GM21786 (cell line): Measurements from ENCODE around the gene TCP11L2.
"Not testable (repeated sequence)": the region's sequence is repeated elsewhere in the genome, so short reads cannot be mapped to it uniquely, and the experiment has no call there.

Experiments used
- ATAC-seq: cut with Tn5 transposase; IDR thresholded peaks from one replicate; pipeline ENCODE4 v1.9.1; 2021; ENCODE audit not compliant: unreplicated experiment

TCP11L2 gene

DNA sequence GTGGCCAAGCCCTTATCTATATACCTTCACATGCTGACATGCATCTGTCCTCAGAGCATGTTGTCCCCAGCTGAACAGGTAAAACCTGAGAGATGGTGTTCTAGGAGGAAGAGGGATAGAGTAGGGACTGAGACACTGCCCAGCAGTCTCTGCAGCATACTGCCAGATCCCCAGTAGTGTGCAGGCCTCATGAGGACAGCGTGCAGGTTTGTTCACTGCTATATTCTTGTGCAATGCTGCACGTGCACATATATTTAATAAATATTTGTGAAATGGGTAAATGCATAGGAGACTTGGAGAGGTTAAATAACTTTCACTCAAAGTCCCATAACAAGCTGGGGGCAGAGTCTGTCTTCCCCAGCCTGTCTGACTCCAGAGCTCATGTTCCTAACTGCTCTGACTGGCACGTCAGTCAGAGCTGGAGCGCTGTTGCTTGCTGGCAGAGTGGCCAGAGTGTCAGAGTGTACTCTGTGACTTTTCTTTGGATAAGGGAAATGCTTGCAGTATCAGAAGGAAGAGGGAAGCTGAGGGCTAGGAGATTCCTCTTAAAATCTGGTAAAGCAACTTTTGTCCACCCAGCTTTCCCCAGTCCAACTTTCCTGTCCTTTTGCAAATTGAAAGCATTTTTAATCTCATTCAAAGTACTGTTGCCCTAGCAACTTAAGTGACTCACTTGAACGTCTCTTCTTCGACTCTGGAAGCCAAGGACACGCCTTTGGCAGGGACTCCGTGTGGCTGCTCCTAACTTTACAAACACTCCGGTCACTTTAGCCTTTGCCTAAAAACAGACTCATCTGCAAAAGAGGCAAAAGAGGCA is 40.1 kb downstream of the TCP11L2 start:
- ATAC-seq, result no peak

DNA sequence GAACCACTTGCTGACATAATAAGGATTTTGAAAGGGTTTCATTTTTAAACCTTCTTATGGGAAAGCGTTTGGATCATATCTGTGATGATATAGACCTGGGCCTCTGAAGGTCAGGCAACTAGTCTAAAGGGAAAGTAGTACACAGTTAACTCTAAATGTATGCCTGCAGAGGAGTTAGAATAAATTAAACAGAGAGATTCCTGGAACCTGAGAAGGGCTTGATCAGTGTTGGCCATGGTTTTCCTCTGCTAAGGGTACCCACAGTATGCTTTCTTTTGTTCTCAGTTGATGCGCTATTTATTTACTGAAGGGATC is 40.6 kb downstream of the TCP11L2 start:
- no peak for ATAC-seq

DNA sequence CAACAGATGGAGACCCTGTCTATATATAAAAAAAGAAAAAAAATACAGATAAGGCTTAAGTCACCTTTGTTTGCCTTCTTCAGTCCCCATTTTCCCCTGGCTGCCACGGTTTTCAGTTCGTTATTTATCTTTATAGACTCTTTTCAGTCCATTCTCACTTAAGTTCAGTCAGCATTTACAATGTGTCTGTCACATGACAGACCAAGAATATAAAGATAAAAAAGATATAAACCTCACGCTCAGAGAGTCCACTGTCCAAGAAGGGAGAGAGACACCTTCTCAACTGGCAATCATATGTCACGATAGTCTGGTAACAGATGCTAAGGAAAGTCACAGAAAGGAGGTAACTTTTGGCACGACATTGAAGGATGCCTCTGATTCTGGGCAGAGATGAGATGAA is 41.6 kb downstream of the TCP11L2 start:
- ATAC-seq, result no peak

DNA sequence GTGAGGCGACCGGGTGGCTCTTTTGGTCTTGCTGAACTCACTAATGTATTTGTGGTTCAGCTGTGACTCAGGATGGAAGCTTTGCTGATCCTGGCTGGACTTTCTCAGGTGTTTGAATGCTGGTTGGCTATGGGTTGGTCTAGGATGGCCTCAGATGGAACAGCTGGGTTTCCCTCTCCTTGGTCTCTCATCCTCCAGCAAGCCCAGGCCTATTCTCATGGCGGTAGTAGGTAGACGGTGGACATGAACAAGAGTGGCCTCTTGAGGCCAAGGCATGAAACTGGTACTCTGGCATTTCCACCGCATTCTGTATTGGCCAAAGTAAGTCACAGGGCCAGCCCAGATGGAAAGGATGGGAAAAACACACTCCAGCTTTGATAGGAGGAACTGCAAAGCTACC is 43.2 kb downstream of the TCP11L2 start:
- ATAC-seq, result no peak

DNA sequence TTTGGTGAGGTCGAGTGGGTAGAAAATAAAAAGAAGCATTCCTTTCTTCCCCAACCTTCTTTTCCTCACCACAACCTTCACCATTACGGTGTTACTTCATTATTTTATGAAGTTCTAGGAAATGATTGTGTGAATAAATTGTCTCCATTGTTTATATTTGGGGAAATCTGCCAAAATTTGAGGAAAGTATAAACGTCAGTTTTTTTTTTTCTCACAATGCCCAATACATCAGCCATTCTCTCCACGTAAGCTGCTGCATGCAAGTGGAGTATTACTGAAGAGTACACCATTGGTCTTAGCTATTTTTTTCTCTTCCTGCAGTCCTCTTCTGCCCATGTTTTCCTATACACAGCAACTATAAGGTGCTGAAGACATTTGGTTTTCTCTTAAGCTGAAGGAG is 45.9 kb downstream of the TCP11L2 start:
- no peak for ATAC-seq

DNA sequence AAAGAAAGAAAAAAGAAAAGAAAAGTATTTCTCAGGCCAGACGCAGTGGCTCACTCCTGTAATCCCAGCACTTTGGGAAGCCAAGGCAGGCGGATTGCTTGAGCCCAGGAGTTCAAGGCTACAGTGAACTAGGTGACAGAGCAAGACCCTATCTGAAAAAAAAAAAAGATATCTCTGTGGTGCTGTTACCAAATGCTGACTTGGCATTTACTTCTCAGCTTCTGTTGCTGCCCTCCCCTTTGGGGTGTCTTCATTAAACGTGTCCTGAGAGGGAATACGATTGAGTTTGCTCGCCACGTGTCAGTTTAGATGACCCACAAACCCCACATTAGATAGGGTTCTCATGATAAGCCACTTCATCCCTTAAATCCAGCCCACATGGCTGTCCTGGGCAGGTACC is 50.6 kb downstream of the TCP11L2 start:
- ATAC-seq, result no peak

DNA sequence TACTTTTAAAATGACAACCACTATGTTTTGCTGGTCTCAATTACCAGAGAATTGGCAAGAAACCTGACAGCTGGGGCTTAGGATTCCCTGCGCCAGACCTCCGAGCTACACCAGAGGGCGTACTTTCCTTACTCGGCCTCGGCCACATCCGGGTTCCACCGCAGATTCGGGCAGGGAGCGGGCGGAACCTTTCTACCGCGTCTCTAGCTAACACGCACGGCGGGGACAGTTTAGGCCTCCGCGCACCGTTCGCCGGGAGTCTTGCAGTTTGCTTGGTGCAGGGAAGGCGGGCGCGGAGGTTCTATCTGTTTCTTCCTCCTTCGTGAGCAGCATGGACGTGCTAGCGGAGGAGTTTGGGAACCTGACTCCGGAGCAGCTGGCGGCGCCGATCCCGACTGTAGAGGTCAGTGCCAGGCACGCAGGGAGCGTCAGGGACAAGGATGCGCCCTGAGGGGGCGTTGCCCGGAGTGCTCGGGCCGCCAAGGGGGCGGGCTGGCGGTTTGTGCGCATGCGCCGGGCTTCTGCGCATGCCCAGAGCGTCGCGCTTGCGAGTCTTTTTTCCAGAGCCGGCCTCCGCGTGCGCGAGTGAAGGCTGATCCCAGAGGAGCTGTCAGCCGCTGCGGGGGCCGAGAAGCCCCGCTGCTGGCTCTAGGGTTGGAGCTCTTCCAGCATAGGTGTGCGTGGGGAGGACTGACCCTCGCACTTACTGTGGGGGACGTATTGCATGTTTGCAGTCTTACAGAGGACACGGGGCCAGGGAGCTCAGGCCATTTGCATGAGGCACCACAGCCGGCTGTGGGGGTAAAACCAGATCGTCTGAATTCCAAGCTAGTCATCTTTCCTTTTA is 55.2 kb downstream of the TCP11L2 start, which contains the start of gene POLR3B:
TSS of gene POLR3B (plus strand) at position 200 of the 847 bp plus-strand sequence. CDS start at position 332, 132 bp downstream.
- ATAC-seq, result peak; percentile 92

DNA sequence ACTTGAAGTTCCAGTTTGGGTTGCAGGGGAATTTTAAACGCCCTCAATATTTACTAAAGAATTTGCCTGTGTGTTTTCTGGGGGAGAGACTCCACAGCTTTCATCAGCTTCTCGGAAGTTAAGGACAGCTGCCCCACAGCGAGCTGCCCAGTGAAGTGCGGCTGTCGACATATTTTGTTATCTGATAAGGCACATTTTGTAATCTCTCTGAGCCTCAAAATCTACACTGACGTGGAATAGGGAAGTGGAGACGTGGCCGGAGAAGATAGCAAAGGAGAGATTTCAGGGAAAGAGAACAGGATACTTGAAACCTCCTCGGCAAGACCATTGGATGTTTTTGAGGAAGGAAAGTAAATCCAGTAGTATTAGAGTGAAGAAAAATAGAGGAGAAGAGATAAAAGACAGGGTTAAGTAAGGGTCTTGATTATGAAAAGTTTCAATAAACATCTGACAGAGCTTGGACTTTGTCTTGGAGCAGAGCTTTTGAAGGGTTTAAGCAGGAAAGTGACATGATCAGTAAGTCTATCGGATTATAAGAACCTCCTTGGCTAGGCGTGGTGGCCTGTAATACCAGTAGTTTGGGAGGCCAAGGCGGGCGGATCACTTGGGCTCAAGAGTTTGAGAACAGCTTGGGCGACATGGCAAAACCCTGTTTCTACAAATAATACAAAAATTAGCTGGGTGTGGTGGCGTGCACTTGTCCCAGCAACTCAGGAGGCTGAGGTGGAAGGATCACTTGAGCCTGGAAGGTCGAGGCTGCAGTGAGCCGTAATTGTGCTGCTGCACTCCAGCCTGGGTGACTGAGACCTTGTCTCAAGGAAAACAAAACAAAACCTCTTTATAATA is 56.1 kb downstream of the TCP11L2 start:
- peak; percentile 8 for ATAC-seq

DNA sequence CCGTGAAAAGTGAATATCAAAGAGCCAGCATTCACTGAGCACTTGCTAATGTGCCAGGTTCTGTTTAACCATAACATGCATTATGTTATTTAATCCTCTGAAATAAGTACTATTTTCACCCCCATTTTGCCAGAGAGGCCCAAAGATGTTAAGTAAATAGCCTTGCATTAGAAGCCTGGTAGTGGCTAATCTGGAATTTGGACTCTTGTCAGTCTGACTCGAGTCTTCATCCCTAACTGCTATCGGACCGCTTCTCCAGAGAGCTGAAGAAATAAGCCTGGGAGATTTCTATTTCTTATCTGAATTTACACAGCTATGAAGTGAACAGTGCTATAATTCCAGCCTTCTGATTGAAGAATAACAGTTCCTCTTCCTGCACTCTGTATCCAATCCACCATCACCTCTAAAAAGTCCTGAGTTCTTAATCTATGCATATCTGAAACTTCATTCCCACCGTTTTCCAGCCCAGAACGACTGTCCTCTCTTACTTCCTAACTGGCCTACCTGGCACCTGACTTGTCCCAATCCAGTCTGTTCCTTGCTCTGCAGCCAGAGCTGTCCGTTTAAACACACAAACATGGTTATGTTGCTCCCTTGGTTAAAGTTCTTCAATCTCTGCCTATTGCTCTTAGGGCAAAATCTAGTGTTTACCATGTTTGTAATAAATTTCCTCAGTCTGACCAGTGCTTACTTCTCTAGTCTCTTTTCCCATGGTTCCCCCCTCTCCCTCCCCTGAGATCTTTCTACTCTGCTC is 57.3 kb downstream of the TCP11L2 start:
- ATAC-seq, result no peak

DNA sequence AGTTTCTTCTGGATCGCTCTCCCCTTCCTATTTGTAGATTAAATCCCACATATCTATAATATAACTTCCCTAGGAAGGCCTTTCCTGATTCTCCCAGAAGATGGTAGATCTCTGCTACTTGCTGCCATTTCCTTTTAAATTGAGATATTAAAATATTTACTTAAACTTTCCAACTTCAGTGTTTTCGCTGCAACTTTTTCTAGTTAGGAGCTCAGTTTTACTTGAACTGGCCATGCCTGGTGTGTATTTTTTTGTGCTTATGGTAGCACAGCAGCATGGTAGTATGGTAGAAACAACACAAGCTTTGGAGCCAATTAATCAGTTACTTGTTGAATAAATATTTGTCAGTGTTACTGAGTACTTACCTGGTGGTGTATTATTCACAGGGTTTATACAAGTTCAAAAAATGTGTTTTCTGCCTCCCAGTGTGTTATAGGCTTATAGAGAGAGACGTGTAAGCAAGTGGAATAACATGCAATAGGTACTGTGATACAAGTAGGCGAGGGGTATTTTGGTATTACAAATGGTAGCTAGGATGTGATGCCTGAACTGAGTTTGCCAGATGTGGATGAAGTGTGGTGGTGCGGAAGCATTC is 58.0 kb downstream of the TCP11L2 start:
- no peak for ATAC-seq

DNA sequence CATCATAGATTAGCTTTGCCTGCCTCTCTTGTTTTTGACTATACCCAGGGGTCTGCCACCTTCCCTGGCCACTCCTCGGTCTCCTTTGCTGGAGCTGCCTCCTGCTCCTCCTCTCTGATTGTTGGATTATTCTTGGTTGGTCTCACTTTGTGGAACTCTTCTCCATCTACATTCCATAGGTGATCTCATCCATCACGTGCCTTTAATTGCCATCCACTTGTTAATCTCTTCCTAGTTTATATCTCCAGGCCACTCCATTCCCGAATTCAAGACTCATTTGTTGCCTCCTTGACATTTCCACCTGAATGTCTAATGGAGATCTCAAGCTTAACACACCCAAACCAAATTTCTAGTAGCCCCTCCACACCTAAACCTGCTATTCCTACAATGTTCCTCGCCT is 60.4 kb downstream of the TCP11L2 start:
- ATAC-seq, result no peak

DNA sequence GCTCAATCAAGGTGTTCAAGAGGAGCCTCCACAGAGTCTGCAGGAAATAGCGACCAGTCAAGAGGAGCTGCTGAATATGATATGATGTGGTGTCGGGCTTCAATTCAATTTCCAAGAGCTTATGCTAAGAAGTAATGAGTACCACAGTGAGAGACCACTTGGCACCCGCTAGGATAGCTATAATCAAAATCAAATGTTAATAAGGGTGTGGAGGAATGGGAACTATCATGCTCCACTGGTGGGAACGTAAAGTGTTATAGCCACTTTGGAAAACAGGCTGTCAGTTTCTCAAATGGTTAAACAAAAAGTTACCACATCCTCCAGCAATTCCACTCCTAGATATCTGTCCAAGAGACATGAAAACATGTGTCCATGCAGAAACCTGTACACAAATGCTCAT is 61.7 kb downstream of the TCP11L2 start:
- no peak for ATAC-seq

DNA sequence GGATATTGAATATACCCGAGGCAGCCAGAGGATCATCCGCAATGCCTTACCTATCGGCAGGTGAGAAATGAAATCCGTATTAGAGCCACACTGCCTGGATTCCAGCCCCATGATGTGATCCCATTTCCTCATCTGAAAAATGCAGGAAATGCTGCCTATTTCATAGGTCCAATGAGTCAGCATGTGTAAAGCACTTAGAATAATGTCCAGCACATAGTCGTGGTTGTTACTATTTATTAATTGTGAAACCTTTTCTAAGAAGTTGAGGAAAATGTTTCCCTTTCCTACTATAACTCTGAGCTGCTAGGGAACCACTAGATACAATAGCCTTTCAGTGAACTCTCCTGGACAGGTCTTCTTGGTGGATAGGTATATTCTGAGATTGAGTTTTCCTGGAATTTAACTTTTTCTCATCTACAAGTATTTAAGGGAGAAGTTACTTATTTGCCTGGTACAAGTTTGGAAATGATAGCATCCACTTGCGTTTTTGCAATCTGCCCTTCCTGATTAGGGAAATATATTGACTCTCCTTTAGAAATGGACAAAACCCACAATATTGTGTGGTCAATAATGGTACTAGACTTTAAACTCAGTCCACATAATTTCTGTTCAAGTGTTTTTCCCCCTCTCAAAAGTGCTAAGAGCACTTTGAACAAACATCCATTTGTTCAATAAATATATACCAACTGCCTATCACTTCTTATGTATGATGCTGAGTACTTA is 67.3 kb downstream of the TCP11L2 start:
- ATAC-seq, result no peak

DNA sequence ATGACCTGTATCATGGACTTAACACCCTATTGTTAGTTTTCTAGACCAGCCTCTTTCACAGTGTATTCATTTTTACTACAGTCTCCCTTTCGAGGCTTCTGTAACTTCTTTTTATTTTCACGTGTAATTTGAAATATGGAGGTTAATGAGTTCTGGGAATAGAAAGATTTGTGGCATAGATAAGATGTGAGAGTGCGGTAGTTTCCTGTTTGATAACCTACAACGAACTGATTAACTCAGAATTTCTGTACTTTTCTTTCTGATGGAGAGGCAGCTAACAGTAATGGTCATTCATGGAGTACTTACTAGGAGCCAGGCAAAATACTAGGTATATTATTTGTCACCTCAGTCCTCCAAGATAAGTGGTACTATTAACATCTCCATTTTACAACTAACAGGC is 76.3 kb downstream of the TCP11L2 start:
- no peak for ATAC-seq

DNA sequence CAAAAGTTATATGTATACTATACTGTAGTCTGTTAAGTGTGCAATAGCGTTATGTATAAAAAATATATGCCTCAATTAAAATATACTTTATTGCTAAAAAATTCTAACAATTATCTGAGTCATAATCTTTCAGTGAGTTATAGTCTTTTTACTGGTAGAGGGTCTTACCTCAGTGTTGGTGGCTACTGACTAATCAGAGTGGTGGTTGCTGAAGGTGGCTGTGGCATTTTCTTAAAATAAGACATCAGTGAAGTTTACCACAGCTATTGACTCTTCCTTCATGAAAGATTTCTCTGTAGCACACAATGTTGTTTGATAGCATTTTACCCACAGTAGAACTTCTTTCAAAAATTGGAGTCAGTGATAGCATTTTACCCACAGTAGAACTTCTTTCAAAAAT is 78.4 kb downstream of the TCP11L2 start:
- ATAC-seq, result no peak

DNA sequence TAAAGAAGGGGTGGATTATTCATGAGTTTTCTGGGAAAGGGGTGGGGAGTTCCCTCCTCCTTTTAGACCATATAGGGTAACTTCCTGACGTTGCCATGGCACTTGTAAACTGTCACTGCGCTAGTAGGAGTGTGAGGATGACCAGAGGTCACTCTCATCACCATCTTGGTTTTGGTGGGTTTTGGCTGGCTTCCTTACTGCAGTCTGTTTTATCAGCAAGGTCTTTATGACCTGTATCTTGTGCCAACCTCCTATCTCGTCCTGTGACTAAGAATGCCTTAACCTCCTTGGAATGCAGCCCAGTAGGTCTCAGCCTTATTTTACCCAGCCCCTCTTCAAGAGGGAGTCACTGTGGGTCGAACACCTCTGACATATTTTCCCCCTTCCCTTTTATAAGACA is 79.3 kb downstream of the TCP11L2 start:
- not testable (repeated sequence) for ATAC-seq

DNA sequence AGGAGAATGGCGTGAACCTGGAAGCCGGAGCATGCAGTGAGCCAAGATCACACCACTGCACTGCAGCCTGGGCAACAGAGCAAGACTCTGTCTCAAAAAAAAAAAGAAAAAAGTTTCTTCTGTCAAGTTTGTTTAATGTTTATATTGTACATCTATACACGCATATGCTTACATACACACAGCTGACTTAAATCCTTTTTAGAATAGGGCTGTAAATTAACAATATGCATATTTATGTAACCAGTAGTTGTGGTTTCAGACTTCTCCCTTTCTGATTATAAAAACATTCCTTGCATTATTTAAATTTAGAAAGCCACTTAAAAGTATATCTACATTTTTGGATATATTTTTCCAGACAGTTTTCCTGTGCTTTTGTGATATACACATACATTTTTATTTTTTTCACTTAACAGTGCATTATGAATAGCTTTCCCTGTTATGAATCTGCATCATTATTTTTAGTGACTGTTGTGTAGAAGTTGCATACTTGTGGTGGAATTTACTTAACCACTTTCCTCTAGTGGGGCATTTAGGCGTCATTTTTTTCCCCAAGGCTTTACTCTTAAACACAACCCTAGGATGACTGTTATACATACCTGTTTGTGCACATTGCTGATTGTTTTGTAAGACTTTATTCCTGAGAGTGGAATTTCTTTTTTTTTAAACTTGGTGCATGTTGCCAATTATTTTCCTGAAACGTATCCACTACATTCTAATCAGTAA is 84.4 kb downstream of the TCP11L2 start:
- ATAC-seq, result no peak

DNA sequence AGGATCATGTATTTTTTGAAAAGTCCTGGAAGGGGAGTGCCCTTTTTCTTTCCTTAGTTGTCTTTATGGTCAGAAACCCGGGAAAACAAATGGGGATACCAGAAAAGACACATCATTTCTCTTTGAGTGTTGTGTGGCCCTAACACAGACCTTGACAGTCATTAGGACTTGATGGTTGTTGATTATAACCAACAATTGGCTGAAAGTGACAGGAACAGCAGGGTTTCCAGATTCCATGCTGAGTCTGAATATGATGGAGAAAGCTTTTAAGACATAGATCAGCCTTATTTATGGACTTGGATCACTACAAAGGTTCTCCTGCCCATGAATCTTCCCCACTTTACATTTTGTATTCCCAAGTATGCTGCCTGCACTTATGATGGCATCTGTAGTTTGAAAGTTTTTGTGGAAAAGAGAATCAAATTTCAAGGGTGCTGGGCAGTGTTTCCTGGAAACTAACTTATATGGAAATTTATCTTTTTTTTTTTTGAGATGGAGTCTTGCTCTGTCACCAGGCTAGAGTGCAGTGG is 85.4 kb downstream of the TCP11L2 start:
- no peak for ATAC-seq

DNA sequence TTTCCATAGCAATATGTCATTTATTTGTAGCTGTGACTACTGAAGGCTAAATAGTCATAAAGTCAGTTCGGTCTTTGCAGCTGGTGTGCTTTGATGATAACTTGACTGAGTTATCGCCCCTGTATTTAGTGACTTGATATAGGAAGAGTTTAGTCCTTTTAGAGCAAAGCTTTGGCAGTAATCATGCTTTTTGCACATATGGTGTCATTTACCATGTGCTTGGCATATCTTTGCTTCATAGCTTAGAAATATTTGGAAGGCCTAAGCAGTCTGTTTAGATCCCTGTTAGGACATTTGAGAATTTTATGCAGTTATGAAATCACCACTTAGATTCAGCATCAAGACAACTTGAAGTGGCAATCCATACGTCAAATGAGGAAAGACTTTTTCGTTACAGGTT is 86.6 kb downstream of the TCP11L2 start:
- no peak for ATAC-seq
